Suprapubic skin (tissue), 4 donors: Measurements from ENCODE around the gene TRAPPC3. TPM values are rescaled to one million over a fixed set of nuclear protein-coding genes. Genes with fewer than 3 reads are reported as not detected.
A peak's percentile ranks its signal among the peaks of the same experiment; 100 is the strongest.

Experiments used
- DNase-seq, 2 donors: peaks; one replicate each; pipeline ENCODE4 v3.0.0-alpha.2; 2019; ENCODE audit warnings: low spot score in 2 of 2
- H3K27ac ChIP-seq: fragments of 200-600 bp; sonication (generic); one replicate; pipeline ENCODE4 v1.5.1; 2019
- H3K27me3 ChIP-seq: fragments of 200-600 bp; sonication (generic); one replicate; pipeline ENCODE4 v1.5.1; 2019
- H3K36me3 ChIP-seq: fragments of 200-600 bp; sonication (generic); one replicate; pipeline ENCODE4 v1.5.1; 2019
- H3K4me1 ChIP-seq: fragments of 200-600 bp; sonication (generic); one replicate; pipeline ENCODE4 v1.5.1; 2019
- H3K4me3 ChIP-seq: fragments of 200-600 bp; sonication (generic); one replicate; pipeline ENCODE4 v1.5.1; 2019; ENCODE audit warnings: mild to moderate bottlenecking
- H3K9me3 ChIP-seq: fragments of 200-600 bp; sonication (generic); one replicate; pipeline ENCODE4 v1.5.1; 2019
- EP300 ChIP-seq: sonication (generic); formaldehyde crosslinking; IDR thresholded peaks from one replicate; pipeline ENCODE4 v1.6.1; 2017; ENCODE audit warnings: antibody characterized with exemption
- POLR2A ChIP-seq, 2 donors: fragments of 450-650 bp; IDR thresholded peaks; one replicate each; pipeline ENCODE4 v1.6.1; 2017; ENCODE audit warnings: antibody characterized with exemption in 2 of 2, mild to moderate bottlenecking in 2 of 2, moderate library complexity in 2 of 2
- POLR2AphosphoS5 ChIP-seq, 3 donors: sonication (generic); formaldehyde crosslinking; IDR thresholded peaks; one replicate each; pipeline ENCODE4 v1.6.1; 2017; ENCODE audit warnings: antibody characterized with exemption in 3 of 3
- WGBS: methylation state at CpG from one replicate; pipeline ENCODE4 v1.1.5; 2018; 5-methylcytosine and 5-hydroxymethylcytosine counted together
- total RNA-seq, 4 donors: library from RNA; depleted of rRNA; stranded (reverse); fragments of >200 nt; gene quantifications; one replicate each; pipeline ENCODE4 v1.1.0, GENCODE V29; 2016
- TF ChIP-seq, protein P1 (sequence below), 2 donors: fragments of 200-600 bp in 1 of 2; fragments of 450-650 bp in 1 of 2; sonication (generic) in 1 of 2; IDR thresholded peaks; one replicate each; pipeline ENCODE4 v1.5.1; 2016 to 2019; ENCODE audit warnings: antibody characterized with exemption in 2 of 2, mild to moderate bottlenecking in 1 of 2, moderate library complexity in 1 of 2

The TRAPPC3 gene
- total RNA-seq, 4 donors from 2014 or later, result 68.7 to 111 (median 97.5) TPM

DNA sequence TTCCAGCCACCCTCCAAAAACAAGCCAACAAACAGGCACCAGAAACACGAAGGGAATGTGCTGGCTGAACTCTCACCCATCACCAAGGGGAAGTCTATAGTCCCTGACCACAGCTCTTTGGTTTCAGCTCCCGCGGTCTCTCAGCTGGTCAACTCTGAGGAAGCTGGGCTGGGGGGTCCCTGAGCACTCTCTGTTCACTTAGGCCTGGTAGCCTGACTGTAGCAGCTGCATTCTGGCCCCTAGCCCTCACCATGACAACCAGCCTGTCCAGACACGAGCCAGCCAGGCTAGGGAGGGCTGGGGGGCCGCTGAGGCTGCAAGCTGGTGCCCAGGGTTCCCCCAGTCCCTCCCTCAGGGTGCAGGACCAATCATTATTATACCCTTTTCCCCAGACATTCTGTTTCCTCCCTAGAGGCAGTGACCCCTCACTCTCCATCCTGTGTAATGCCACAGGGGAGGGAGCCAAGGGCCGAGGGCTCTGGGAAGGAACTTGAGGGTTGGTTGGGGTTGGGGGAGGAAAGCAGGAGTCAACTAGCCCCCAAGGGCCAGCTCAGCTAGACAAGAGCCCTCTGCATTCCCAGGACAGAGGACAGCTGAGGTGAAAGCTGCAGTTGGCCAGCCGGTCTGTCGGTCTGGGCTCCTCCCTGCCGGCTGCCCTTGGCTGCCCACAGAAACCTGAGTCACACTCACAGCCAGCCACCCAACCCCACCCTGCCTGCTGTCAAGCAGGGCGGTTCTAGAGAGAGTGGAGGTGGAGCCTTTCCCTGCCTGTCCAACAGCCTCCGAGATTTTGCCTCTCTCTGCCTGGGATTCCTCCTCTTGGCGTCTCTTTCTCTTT, 1.2 kb upstream of the TRAPPC3 start:
- peak; percentile 95 to 97 for DNase-seq
- peak in 1 of 2 donors; percentile 27 for TF ChIP-seq POLR2A (IDR thresholded peaks at IDR 0.05)
- TF ChIP-seq POLR2AphosphoS5 (IDR thresholded peaks at IDR 0.05), result peak in 1 of 3 donors; percentile 79
- TF ChIP-seq, protein P1, sequence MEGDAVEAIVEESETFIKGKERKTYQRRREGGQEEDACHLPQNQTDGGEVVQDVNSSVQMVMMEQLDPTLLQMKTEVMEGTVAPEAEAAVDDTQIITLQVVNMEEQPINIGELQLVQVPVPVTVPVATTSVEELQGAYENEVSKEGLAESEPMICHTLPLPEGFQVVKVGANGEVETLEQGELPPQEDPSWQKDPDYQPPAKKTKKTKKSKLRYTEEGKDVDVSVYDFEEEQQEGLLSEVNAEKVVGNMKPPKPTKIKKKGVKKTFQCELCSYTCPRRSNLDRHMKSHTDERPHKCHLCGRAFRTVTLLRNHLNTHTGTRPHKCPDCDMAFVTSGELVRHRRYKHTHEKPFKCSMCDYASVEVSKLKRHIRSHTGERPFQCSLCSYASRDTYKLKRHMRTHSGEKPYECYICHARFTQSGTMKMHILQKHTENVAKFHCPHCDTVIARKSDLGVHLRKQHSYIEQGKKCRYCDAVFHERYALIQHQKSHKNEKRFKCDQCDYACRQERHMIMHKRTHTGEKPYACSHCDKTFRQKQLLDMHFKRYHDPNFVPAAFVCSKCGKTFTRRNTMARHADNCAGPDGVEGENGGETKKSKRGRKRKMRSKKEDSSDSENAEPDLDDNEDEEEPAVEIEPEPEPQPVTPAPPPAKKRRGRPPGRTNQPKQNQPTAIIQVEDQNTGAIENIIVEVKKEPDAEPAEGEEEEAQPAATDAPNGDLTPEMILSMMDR (IDR thresholded peaks at IDR 0.05), result no peak
- Histone ChIP-seq H3K27me3 (no peaks in the 10 kb centered on the region), H3K36me3 (no peaks in the 10 kb centered on the region), H3K4me3 (peak overlapping the region; percentile 21), H3K4me1 (peaks cover 57% of the 10 kb centered on the region), H3K9me3 (no peaks in the 10 kb centered on the region), H3K27ac (peak overlapping the region; percentile 97)
- WGBS, result 10% methylated on average over 7 of the region's 12 CpGs

DNA sequence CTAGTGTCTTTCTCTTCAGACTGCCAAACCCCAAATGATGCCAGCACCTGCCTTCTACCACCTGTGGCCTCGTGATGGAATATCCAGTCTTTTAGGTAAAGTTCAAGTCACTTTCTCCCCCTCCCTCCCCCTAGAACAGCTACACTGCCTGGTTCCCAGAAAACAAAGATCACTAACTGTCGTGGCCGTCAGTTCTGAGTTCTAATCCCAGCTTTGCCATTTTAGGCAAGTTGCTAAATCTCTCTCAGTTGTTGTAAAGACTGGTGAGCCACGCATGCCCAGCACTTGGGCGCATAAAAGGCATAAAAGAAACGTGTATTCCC, 648 bp upstream of the TRAPPC3 start:
- H3K4me1 ChIP-seq, result peaks cover 52% of the 10 kb centered on the region
- H3K36me3 ChIP-seq, result no peaks in the 10 kb centered on the region
- no peaks in the 10 kb centered on the region for H3K9me3 ChIP-seq
- WGBS, result 10% methylated on average over 6 of the region's 6 CpGs
- no peaks in the 10 kb centered on the region for H3K27me3 ChIP-seq
- no peak for TF ChIP-seq POLR2A (IDR thresholded peaks at IDR 0.05)
- TF ChIP-seq POLR2AphosphoS5 (IDR thresholded peaks at IDR 0.05), result peak in 1 of 3 donors; percentile 44
- H3K4me3 ChIP-seq, result peak overlapping the region; percentile 74
- H3K27ac ChIP-seq, result peak overlapping the region; percentile 97
- no peak for DNase-seq

DNA sequence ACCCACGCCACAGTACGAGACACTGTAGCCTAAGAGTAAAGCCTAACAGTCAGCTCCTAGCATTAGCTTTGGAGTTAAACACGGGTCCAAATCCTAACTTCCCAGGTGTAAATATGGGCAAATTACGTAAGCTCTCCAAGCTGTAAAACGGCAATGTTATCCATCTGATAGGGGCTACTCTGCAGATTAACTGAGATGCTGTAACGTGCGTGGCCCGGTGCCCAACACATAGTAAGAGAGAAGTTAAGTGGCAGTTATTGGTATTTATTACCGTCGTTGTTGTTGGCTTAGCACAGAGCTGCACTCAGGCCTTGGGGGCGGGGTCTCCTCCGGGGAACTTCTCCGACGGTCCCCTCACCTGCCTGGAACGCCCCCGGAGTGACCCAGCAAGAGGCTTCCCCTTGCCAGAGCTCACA, 457 bp downstream of the TRAPPC3 start:
- Histone ChIP-seq H3K36me3 (no peaks in the 10 kb centered on the region), H3K4me3 (peak overlapping the region; percentile 74), H3K27me3 (no peaks in the 10 kb centered on the region), H3K4me1 (peaks cover 53% of the 10 kb centered on the region), H3K9me3 (no peaks in the 10 kb centered on the region), H3K27ac (peak overlapping the region; percentile 97)
- WGBS, result under 1% methylated on average over 14 of the region's 16 CpGs
- no peak for DNase-seq
- TF ChIP-seq, protein P1 (IDR thresholded peaks at IDR 0.05), result no peak
- TF ChIP-seq POLR2AphosphoS5 (IDR thresholded peaks at IDR 0.05) (no peak), POLR2A (IDR thresholded peaks at IDR 0.05) (no peak), EP300 (no peak)

DNA sequence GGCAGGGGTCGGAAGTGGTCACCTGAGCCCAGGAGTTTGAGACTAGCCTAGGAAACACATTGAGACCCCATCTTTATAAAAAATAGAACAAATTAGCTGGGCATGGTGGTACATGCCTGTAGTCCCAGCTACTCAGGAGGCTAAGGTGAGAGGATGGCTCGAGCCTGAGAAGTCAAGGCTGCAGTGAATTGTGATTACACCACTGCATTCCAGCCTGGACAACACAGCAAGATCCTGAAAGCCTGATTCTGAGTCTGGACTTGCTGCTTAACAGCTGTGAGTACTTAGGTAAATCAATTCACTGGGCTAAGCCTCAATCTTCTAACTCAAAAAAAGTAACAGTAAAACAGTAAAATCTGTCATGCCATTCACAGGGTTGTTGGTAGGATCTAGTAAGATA, 4.9 kb downstream of the TRAPPC3 start:
- TF ChIP-seq POLR2AphosphoS5 (IDR thresholded peaks at IDR 0.05), result no peak
- H3K27ac ChIP-seq, result no peak overlapping the region

DNA sequence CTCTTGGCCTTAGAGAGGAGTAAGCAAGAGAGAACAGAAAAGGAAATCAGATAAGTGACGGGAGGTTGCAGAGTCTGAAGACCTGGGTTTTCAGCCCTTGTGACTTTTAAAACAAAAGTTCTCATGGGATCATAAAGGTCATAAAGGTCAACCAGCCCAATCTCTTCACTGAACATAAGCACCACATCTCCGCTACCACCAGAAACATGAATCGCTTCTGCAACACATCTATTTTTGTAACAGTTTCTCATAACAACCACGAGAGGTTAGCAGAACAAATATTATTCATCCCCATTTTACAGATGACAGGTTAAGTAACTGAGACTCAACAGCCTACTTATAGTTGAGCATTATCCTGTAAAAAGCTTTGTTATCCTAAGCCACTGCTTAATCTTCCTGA, 5.9 kb downstream of the TRAPPC3 start:
- TF ChIP-seq EP300 (no peak), POLR2A (IDR thresholded peaks at IDR 0.05) (no peak), POLR2AphosphoS5 (IDR thresholded peaks at IDR 0.05) (no peak)
- TF ChIP-seq, protein P1 (IDR thresholded peaks at IDR 0.05), result no peak
- DNase-seq, result no peak
- Histone ChIP-seq H3K9me3 (no peaks in the 10 kb centered on the region), H3K4me1 (peaks cover 29% of the 10 kb centered on the region), H3K4me3 (no peak overlapping the region), H3K36me3 (peaks cover 13% of the 10 kb centered on the region), H3K27me3 (no peaks in the 10 kb centered on the region), H3K27ac (no peak overlapping the region)
- 85% methylated on average over 4 of the region's 4 CpGs for WGBS

More for the DNA sequence above, 4.9 kb downstream of the TRAPPC3 start:
- H3K9me3 ChIP-seq, result no peaks in the 10 kb centered on the region
- no peak overlapping the region for H3K4me3 ChIP-seq
- WGBS, result 100% methylated on average over 2 of the region's 2 CpGs
- no peak for DNase-seq
- H3K27me3 ChIP-seq, result no peaks in the 10 kb centered on the region
- H3K36me3 ChIP-seq, result peaks cover 6% of the 10 kb centered on the region
- H3K4me1 ChIP-seq, result peaks cover 32% of the 10 kb centered on the region

DNA sequence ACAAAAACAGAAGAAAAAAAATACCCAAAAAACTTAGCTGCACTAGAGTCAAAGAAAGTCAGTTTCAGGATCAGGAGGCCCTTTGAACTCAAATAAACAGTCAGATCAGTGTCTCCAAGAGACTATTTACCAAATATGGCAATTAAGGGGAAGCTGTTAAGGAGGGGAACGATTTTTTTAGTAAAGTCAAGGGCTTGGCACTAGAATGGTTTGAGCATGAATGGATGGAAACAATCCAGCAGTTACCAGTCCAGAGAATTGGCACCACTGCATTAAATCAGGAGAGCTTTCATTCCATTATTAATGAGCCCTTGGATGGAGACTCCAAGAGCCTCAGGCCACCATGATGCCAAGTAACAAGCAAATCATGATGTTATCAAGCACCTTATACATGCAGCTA, 7.2 kb downstream of the TRAPPC3 start:
- DNase-seq, result no peak

More for the DNA sequence above, 7.2 kb downstream of the TRAPPC3 start:
- Histone ChIP-seq H3K27me3 (no peaks in the 10 kb centered on the region), H3K4me1 (peaks cover 19% of the 10 kb centered on the region), H3K27ac (no peak overlapping the region), H3K4me3 (no peak overlapping the region), H3K9me3 (no peaks in the 10 kb centered on the region), H3K36me3 (peaks cover 16% of the 10 kb centered on the region)
- TF ChIP-seq POLR2AphosphoS5 (IDR thresholded peaks at IDR 0.05) (no peak), EP300 (no peak), POLR2A (IDR thresholded peaks at IDR 0.05) (no peak)
- TF ChIP-seq, protein P1 (IDR thresholded peaks at IDR 0.05), result no peak
- WGBS, result 24% methylated on average over 1 of the region's 1 CpG
